GM23338 (cell line): ENCODE results near the gene DOCK4. TPM values are rescaled to one million over a fixed set of nuclear protein-coding genes. Genes with fewer than 3 reads are reported as not detected.
"Not testable (repeated sequence)": the region's sequence is repeated elsewhere in the genome, so short reads cannot be mapped to it uniquely, and the experiment has no call there.

ENCODE experiments used
- ATAC-seq: fragments of 200-7000 bp; cut with Tn5 transposase; 3 replicates; pipeline ENCODE4 v1.9.1; 2020
- DNase-seq: peaks from one replicate; pipeline ENCODE4 v3.0.0-alpha.2; 2015; ENCODE audit warnings: low spot score
- H2AFZ ChIP-seq: fragments of 200-600 bp; sonication (generic); 2 replicates; pipeline ENCODE4 v1.8.0; 2016; ENCODE audit warnings: antibody characterized with exemption, mild to moderate bottlenecking, moderate library complexity
- H3F3A ChIP-seq: fragments of 200-600 bp; sonication (generic); replicated peaks from 2 replicates; pipeline ENCODE4 v1.8.0; 2017; ENCODE audit warnings: antibody characterized with exemption, mixed run types, low read depth
- H3K27ac ChIP-seq: fragments of 200-600 bp; sonication (generic); 2 replicates; pipeline ENCODE4 v1.6.1; 2016; ENCODE audit warnings: low read depth
- H3K27me3 ChIP-seq: fragments of 200-600 bp; sonication (generic); 2 replicates; pipeline ENCODE4 v1.8.0; 2016; ENCODE audit warnings: mild to moderate bottlenecking, mixed run types, moderate library complexity; ENCODE audit not compliant: insufficient read depth
- H3K36me3 ChIP-seq: fragments of 200-600 bp; sonication (generic); 2 replicates; pipeline ENCODE4 v1.8.0; 2016; ENCODE audit warnings: mild to moderate bottlenecking; ENCODE audit not compliant: insufficient read depth
- H3K4me1 ChIP-seq: fragments of 200-600 bp; sonication (generic); 2 replicates; pipeline ENCODE4 v1.8.0; 2016; ENCODE audit warnings: mild to moderate bottlenecking, moderate library complexity; ENCODE audit not compliant: insufficient read depth
- H3K4me2 ChIP-seq: fragments of 200-600 bp; sonication (generic); 2 replicates; pipeline ENCODE4 v1.7.1; 2017; ENCODE audit warnings: mixed run types
- H3K4me3 ChIP-seq: fragments of 200-600 bp; sonication (generic); 2 replicates; pipeline ENCODE4 v1.6.1; 2016; ENCODE audit warnings: mixed run types
- H3K79me2 ChIP-seq: fragments of 200-600 bp; sonication (generic); replicated peaks from 2 replicates; pipeline ENCODE4 v1.8.0; 2017; ENCODE audit warnings: mild to moderate bottlenecking; ENCODE audit not compliant: insufficient read depth
- H3K9me2 ChIP-seq: fragments of 200-600 bp; sonication (generic); 2 replicates; pipeline ENCODE4 v1.8.0; 2017; ENCODE audit not compliant: insufficient read depth
- H4K20me1 ChIP-seq: fragments of 200-600 bp; sonication (generic); replicated peaks from 2 replicates; pipeline ENCODE4 v1.8.0; 2017; ENCODE audit warnings: mild to moderate bottlenecking; ENCODE audit not compliant: insufficient read depth
- H3K27ac Mint-ChIP-seq: 2 replicates; pipeline ENCODE4 v1.8.0; 2020; ENCODE audit warnings: inconsistent platforms, mild to moderate bottlenecking, moderate library complexity, mixed read lengths
- H3K27me3 Mint-ChIP-seq: 3 replicates; pipeline ENCODE4 v1.8.0; 2022; ENCODE audit warnings: low read depth, mild to moderate bottlenecking, moderate library complexity, mixed read lengths, inconsistent platforms; ENCODE audit not compliant: insufficient read depth, poor library complexity
- H3K36me3 Mint-ChIP-seq: 3 replicates; pipeline ENCODE4 v1.8.0; 2021; ENCODE audit warnings: low read depth, mild to moderate bottlenecking, inconsistent platforms, moderate library complexity, mixed read lengths
- H3K4me1 Mint-ChIP-seq: 3 replicates; pipeline ENCODE4 v1.8.0; 2020; ENCODE audit warnings: mild to moderate bottlenecking, inconsistent platforms, mixed read lengths
- H3K4me3 Mint-ChIP-seq: 3 replicates; pipeline ENCODE4 v1.8.0; 2021; ENCODE audit warnings: moderate library complexity, mild to moderate bottlenecking, inconsistent platforms, mixed read lengths
- H3K9me3 Mint-ChIP-seq: 3 replicates; pipeline ENCODE4 v1.8.0; 2020; ENCODE audit warnings: moderate library complexity, mild to moderate bottlenecking, inconsistent platforms, mixed read lengths
- CREB1 ChIP-seq: fragments of 250-450 bp; sonication (Bioruptor Pico); IDR thresholded peaks from 2 replicates; pipeline ENCODE4 v1.5.0; 2020; ENCODE audit warnings: low read depth, mild to moderate bottlenecking, moderate library complexity
- EZH2 ChIP-seq: fragments of 200-600 bp; sonication (generic); IDR thresholded peaks from one replicate; pipeline ENCODE4 v1.8.0; 2017; ENCODE audit warnings: antibody characterized with exemption, mild to moderate bottlenecking, low read depth; ENCODE audit not compliant: unreplicated experiment
- POLR2AphosphoS5 ChIP-seq: IDR thresholded peaks from 2 replicates; pipeline ENCODE4 v1.6.1; 2016; ENCODE audit warnings: antibody characterized with exemption, low read depth
- ZNF114 ChIP-seq: fragments of 250-450 bp; sonication (Bioruptor Pico); IDR thresholded peaks from 2 replicates; pipeline ENCODE4 v1.5.0; 2020; ENCODE audit warnings: mild to moderate bottlenecking, moderate library complexity
- polyA plus RNA-seq: library from polyadenylated mRNA; unstranded; fragments of >200 nt; fragmentation: Nextera tagmentation; extraction: Ambion mirVana; gene quantifications from 2 replicates; pipeline ENCODE4 v1.2.1, GENCODE V29; 2016
- total RNA-seq: library from RNA; depleted of rRNA; stranded (reverse); fragments of >200 nt; shearing (Covaris generic); gene quantifications from 2 replicates; pipeline ENCODE4 v1.2.3, GENCODE V29; 2014
- TF ChIP-seq, protein P1 (sequence below), 2 experiments: fragments of 200-600 bp in 1 of 2; sonication (generic) in 1 of 2; conservative IDR thresholded peaks; 2 replicates each; pipeline versions ENCODE4 v1.5.1 to v1.6.1; 2016 to 2017; ENCODE audit warnings: antibody characterized with exemption in 2 of 2, low read depth in 2 of 2, mild to moderate bottlenecking in 2 of 2, moderate library complexity in 1 of 2
- TF ChIP-seq, protein P2 (sequence below): IDR thresholded peaks from 2 replicates; pipeline ENCODE4 v1.6.1; 2016; ENCODE audit warnings: antibody characterized with exemption
- TF ChIP-seq, protein P3 (sequence below): IDR thresholded peaks from one replicate; pipeline ENCODE4 v1.6.1; 2018; ENCODE audit warnings: antibody characterized with exemption; ENCODE audit not compliant: unreplicated experiment

DOCK4 gene
- total and polyA plus RNA-seq, 2 experiments from 2014 or later, result 6.3 to 33.8 TPM

DNA sequence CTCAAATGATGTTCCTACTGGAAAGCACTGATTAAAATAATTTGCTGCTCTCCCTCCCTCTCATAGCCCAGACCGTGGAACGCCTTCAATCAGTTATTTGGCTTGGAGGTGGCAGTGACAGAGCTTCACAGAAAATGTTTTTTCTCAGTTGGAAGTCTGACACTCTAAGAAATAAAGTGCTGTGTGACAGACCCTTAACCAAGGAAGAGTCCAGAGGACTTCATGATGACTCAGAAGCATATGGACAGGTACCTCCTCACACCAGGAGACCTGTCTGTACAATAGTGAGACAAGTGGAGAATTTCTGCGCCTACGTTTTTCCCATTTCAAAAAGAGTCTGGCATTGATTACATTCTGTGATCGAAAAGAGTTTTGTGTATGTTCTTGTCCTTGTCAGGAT is 295.5 kb downstream of the DOCK4 start (continued):
- TF ChIP-seq, protein P1, sequence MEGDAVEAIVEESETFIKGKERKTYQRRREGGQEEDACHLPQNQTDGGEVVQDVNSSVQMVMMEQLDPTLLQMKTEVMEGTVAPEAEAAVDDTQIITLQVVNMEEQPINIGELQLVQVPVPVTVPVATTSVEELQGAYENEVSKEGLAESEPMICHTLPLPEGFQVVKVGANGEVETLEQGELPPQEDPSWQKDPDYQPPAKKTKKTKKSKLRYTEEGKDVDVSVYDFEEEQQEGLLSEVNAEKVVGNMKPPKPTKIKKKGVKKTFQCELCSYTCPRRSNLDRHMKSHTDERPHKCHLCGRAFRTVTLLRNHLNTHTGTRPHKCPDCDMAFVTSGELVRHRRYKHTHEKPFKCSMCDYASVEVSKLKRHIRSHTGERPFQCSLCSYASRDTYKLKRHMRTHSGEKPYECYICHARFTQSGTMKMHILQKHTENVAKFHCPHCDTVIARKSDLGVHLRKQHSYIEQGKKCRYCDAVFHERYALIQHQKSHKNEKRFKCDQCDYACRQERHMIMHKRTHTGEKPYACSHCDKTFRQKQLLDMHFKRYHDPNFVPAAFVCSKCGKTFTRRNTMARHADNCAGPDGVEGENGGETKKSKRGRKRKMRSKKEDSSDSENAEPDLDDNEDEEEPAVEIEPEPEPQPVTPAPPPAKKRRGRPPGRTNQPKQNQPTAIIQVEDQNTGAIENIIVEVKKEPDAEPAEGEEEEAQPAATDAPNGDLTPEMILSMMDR (conservative IDR thresholded peaks at IDR 0.05; ENCODE audit: low read depth in 2 of 2), result no peak
- TF ChIP-seq ZNF114 (CRISPR knock-in tag) (no peak), CREB1 (CRISPR knock-in tag) (no peak), POLR2AphosphoS5 (no peak)
- TF ChIP-seq, protein P2, sequence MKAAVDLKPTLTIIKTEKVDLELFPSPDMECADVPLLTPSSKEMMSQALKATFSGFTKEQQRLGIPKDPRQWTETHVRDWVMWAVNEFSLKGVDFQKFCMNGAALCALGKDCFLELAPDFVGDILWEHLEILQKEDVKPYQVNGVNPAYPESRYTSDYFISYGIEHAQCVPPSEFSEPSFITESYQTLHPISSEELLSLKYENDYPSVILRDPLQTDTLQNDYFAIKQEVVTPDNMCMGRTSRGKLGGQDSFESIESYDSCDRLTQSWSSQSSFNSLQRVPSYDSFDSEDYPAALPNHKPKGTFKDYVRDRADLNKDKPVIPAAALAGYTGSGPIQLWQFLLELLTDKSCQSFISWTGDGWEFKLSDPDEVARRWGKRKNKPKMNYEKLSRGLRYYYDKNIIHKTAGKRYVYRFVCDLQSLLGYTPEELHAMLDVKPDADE, result no peak

DNA sequence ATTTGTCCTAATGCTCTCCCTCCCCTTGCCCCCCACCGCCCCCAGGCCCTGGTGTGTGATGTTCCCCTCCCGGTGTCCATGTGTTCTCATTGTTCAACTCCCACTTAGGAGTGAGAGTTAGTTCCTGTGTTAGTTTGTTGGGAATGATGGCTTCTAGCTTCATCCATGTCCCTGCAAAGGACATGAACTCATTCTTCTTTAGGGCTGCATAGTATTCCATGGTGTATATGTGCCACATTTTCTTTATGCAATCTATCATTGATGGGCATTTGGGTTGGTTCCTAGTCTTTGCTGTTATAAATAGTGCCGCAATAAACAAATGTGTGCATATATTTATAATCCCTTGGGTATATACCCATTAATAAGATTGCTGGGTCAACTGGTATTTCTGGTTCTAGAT is 297.5 kb downstream of the DOCK4 start:
- H3F3A ChIP-seq, H3K9me2 ChIP-seq, H3K27me3 Mint-ChIP-seq, ATAC-seq, H3K79me2 ChIP-seq, H3K27ac ChIP-seq, H3K4me2 ChIP-seq, H2AFZ ChIP-seq, H3K4me3 Mint-ChIP-seq, H3K27ac Mint-ChIP-seq, H3K9me3 Mint-ChIP-seq, H3K4me1 Mint-ChIP-seq, H3K27me3 ChIP-seq, DNase-seq, H3K4me1 ChIP-seq, H4K20me1 ChIP-seq, H3K36me3 ChIP-seq, H3K4me3 ChIP-seq: not testable (repeated sequence)
- H3K36me3 Mint-ChIP-seq, result peaks cover 16% of the 10 kb centered on the region

DNA sequence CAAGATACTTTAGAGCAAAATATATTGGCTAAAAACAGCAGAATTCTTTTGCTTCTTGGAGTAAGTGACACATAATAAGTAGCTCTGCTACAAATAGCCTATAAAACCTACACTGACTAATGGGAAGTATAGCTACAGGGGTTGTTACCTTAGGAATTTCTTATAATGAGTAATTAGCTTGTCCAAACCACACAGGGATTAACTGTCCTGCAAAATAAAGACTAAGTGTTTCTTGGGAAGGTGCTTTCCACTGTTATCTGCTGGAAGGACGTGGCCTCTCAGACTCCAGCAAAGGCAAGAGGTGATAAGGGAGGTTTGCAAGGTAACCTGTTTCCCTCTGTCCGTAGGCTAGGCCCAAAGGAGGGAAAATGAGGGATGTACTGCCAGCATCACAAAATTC is 302.4 kb downstream of the DOCK4 start:
- Histone ChIP-seq H3K9me2 (no peaks in the 10 kb centered on the region), H3K36me3 (no peaks in the 10 kb centered on the region; the same call in 1 of the 2 replicates), H3K4me3 (no peak overlapping the region), H3F3A (no peaks in the 10 kb centered on the region), H3K4me2 (no peak overlapping the region), H3K27me3 (no peaks in the 10 kb centered on the region), H3K27ac (no peak overlapping the region), H2AFZ (no peak overlapping the region), H3K79me2 (no peaks in the 10 kb centered on the region), H4K20me1 (no peaks in the 10 kb centered on the region), H3K4me1 (0 out of 2 replicates have a peak, but pooled peaks cover 8% of the 10 kb centered on the region)
- H3K9me3 Mint-ChIP-seq, result peaks cover 2% of the 10 kb centered on the region; the same call in 1 of the 3 replicates
- no peak for ATAC-seq
- H3K27ac Mint-ChIP-seq, result no peak overlapping the region
- H3K4me3 Mint-ChIP-seq, result no peak overlapping the region
- H3K4me1 Mint-ChIP-seq, result peaks cover 10% of the 10 kb centered on the region
- DNase-seq, result no peak
- H3K36me3 Mint-ChIP-seq, result peaks cover 20% of the 10 kb centered on the region
- H3K27me3 Mint-ChIP-seq, result no peaks in the 10 kb centered on the region
- TF ChIP-seq, protein P3, sequence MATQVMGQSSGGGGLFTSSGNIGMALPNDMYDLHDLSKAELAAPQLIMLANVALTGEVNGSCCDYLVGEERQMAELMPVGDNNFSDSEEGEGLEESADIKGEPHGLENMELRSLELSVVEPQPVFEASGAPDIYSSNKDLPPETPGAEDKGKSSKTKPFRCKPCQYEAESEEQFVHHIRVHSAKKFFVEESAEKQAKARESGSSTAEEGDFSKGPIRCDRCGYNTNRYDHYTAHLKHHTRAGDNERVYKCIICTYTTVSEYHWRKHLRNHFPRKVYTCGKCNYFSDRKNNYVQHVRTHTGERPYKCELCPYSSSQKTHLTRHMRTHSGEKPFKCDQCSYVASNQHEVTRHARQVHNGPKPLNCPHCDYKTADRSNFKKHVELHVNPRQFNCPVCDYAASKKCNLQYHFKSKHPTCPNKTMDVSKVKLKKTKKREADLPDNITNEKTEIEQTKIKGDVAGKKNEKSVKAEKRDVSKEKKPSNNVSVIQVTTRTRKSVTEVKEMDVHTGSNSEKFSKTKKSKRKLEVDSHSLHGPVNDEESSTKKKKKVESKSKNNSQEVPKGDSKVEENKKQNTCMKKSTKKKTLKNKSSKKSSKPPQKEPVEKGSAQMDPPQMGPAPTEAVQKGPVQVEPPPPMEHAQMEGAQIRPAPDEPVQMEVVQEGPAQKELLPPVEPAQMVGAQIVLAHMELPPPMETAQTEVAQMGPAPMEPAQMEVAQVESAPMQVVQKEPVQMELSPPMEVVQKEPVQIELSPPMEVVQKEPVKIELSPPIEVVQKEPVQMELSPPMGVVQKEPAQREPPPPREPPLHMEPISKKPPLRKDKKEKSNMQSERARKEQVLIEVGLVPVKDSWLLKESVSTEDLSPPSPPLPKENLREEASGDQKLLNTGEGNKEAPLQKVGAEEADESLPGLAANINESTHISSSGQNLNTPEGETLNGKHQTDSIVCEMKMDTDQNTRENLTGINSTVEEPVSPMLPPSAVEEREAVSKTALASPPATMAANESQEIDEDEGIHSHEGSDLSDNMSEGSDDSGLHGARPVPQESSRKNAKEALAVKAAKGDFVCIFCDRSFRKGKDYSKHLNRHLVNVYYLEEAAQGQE, result no peak
- no peak for TF ChIP-seq EZH2
- TF ChIP-seq, protein P1 (conservative IDR thresholded peaks at IDR 0.05; ENCODE audit: low read depth in 2 of 2), result no peak
